Esophagus muscularis mucosa (tissue), 4 donors: ENCODE measurements around the gene CNNM1.

Source experiments
- EP300 ChIP-seq: sonication (generic); formaldehyde crosslinking; IDR thresholded peaks from one replicate; pipeline ENCODE4 v1.6.1; 2017; ENCODE audit warnings: antibody characterized with exemption
- POLR2A ChIP-seq: fragments of 450-650 bp; IDR thresholded peaks from one replicate; pipeline ENCODE4 v1.6.1; 2017; ENCODE audit warnings: antibody characterized with exemption, moderate library complexity, mild to moderate bottlenecking, low read depth
- POLR2AphosphoS5 ChIP-seq, 2 donors: sonication (generic); formaldehyde crosslinking; IDR thresholded peaks; one replicate each; pipeline ENCODE4 v1.6.1; 2017; ENCODE audit warnings: antibody characterized with exemption in 2 of 2
- TF ChIP-seq, protein P1 (sequence below), 3 experiments: fragments of 200-600 bp in 2 of 3; fragments of 450-650 bp in 1 of 3; sonication (generic) in 2 of 3; IDR thresholded peaks; one replicate each; pipeline ENCODE4 v1.5.1; 2017 to 2019; ENCODE audit warnings: antibody characterized with exemption in 3 of 3, mild to moderate bottlenecking in 2 of 3, moderate library complexity in 1 of 3

DNA sequence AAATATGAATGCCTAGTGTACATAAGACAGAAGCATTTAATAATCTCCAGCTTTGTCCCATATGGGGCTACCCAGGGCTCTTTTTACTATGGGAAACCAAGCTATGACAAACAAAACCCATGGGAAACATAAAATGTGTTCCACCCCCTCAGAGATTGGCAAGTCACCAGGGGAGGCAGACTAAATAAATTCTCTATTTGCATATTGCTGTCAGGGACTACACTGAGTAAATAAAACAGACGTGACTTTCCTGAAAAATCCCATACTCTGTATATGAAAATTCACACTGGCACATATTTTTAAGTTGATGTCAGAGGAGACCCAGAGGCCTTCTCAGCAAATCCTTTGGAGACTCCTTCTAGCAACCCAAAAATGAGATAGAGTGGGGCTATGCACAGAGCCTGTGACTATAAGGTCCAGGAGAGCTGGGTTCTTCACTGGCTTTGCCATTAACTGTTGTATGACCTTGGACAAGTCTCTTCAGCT lies 49.5 kb upstream of the CNNM1 start:
- TF ChIP-seq, protein P1, sequence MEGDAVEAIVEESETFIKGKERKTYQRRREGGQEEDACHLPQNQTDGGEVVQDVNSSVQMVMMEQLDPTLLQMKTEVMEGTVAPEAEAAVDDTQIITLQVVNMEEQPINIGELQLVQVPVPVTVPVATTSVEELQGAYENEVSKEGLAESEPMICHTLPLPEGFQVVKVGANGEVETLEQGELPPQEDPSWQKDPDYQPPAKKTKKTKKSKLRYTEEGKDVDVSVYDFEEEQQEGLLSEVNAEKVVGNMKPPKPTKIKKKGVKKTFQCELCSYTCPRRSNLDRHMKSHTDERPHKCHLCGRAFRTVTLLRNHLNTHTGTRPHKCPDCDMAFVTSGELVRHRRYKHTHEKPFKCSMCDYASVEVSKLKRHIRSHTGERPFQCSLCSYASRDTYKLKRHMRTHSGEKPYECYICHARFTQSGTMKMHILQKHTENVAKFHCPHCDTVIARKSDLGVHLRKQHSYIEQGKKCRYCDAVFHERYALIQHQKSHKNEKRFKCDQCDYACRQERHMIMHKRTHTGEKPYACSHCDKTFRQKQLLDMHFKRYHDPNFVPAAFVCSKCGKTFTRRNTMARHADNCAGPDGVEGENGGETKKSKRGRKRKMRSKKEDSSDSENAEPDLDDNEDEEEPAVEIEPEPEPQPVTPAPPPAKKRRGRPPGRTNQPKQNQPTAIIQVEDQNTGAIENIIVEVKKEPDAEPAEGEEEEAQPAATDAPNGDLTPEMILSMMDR (IDR thresholded peaks at IDR 0.05) = no peak
- TF ChIP-seq POLR2A = no peak
- TF ChIP-seq POLR2AphosphoS5 (IDR thresholded peaks at IDR 0.05) = no peak
- TF ChIP-seq EP300 = no peak
